Mesenchymal stem cell (in vitro differentiated cells and primary cell): ENCODE results near the gene ADD3.
A peak's percentile ranks its signal among the peaks of the same experiment; 100 is the strongest.

Source experiments
- DNase-seq: peaks from one replicate; pipeline ENCODE4 v3.0.0-alpha.2; 2013
- H2AFZ ChIP-seq: one replicate; pipeline ENCODE4 v1.6.1; 2013; ENCODE audit warnings: low read depth, mild to moderate bottlenecking, control low read depth, inconsistent platforms, low read length, moderate library complexity
- H2AK5ac ChIP-seq: 2 replicates; pipeline ENCODE4 v1.6.1; 2013; ENCODE audit warnings: low read length, moderate library complexity, mild to moderate bottlenecking, inconsistent platforms; ENCODE audit not compliant: severe bottlenecking
- H2BK120ac ChIP-seq: one replicate; pipeline ENCODE4 v1.6.1; 2013; ENCODE audit warnings: low read depth, mild to moderate bottlenecking, inconsistent platforms, low read length, moderate library complexity
- H2BK12ac ChIP-seq, 2 experiments: one replicate each; pipeline ENCODE4 v1.6.1; 2013; ENCODE audit warnings: inconsistent platforms in 2 of 2, low read length in 2 of 2, mild to moderate bottlenecking in 2 of 2, moderate library complexity in 2 of 2, control low read depth in 1 of 2
- H2BK15ac ChIP-seq: one replicate; pipeline ENCODE4 v1.6.1; 2013; ENCODE audit warnings: mild to moderate bottlenecking, low read depth, inconsistent platforms; ENCODE audit not compliant: poor library complexity, severe bottlenecking
- H2BK5ac ChIP-seq: 2 replicates; pipeline ENCODE4 v1.6.1; 2013; ENCODE audit warnings: low read depth, mild to moderate bottlenecking, low read length, control low read depth, inconsistent platforms; ENCODE audit not compliant: poor library complexity, severe bottlenecking
- H3K14ac ChIP-seq, 2 experiments: one replicate each; pipeline ENCODE4 v1.6.1; 2013; ENCODE audit warnings: inconsistent platforms in 2 of 2, low read length in 2 of 2, control low read depth in 1 of 2, mild to moderate bottlenecking in 1 of 2, moderate library complexity in 1 of 2
- H3K18ac ChIP-seq, 2 experiments: one replicate each; pipeline ENCODE4 v1.6.1; 2013; ENCODE audit warnings: inconsistent platforms in 2 of 2, low read length in 2 of 2, control low read depth in 1 of 2, low read depth in 1 of 2, mild to moderate bottlenecking in 1 of 2
- H3K23ac ChIP-seq, 2 experiments: one replicate each; pipeline ENCODE4 v1.6.1; 2013; ENCODE audit warnings: inconsistent platforms in 2 of 2, low read length in 2 of 2, mild to moderate bottlenecking in 2 of 2, moderate library complexity in 2 of 2, control low read depth in 1 of 2
- H3K27ac ChIP-seq: 2 replicates; pipeline ENCODE4 v1.5.1; 2013; ENCODE audit warnings: mild to moderate bottlenecking, moderate library complexity, low read length, control low read depth, inconsistent platforms; ENCODE audit not compliant: poor library complexity, severe bottlenecking
- H3K27me3 ChIP-seq, 2 experiments: 2 replicates each; pipeline versions ENCODE4 v1.6.1 to v1.7.0; 2013; ENCODE audit warnings: low read length in 2 of 2, mild to moderate bottlenecking in 2 of 2, moderate library complexity in 2 of 2, control low read depth in 1 of 2, inconsistent platforms in 1 of 2; ENCODE audit not compliant: control insufficient read depth in 1 of 2, insufficient read depth in 1 of 2
- H3K36me3 ChIP-seq, 2 experiments: 2 replicates each; pipeline versions ENCODE4 v1.6.1 to v1.7.0; 2013; ENCODE audit warnings: low read length in 2 of 2, control low read depth in 1 of 2, inconsistent platforms in 1 of 2, low read depth in 1 of 2, mild to moderate bottlenecking in 1 of 2; ENCODE audit not compliant: insufficient read depth in 2 of 2, control insufficient read depth in 1 of 2
- H3K4ac ChIP-seq, 2 experiments: one replicate each; pipeline ENCODE4 v1.6.1; 2013; ENCODE audit warnings: inconsistent platforms in 2 of 2, low read length in 2 of 2, mild to moderate bottlenecking in 2 of 2, moderate library complexity in 2 of 2, control low read depth in 1 of 2, low read depth in 1 of 2
- H3K4me1 ChIP-seq: 2 replicates; pipeline ENCODE4 v1.6.1; 2013; ENCODE audit warnings: low read depth, low read length, control low read depth; ENCODE audit not compliant: control insufficient read depth, insufficient read depth
- H3K4me2 ChIP-seq: 2 replicates; pipeline ENCODE4 v1.6.1; 2013; ENCODE audit warnings: low read length, mild to moderate bottlenecking, inconsistent platforms; ENCODE audit not compliant: poor library complexity, severe bottlenecking
- H3K4me3 ChIP-seq, 2 experiments: 2 replicates each; pipeline versions ENCODE4 v1.5.1 to v1.7.0; 2013; ENCODE audit warnings: low read length in 2 of 2, mild to moderate bottlenecking in 2 of 2, control low read depth in 1 of 2, low read depth in 1 of 2; ENCODE audit not compliant: insufficient read depth in 1 of 2
- H3K79me1 ChIP-seq: replicated peaks from 2 replicates; pipeline ENCODE4 v1.6.1; 2013; ENCODE audit warnings: mild to moderate bottlenecking, control low read depth, low read length, inconsistent platforms; ENCODE audit not compliant: poor library complexity, severe bottlenecking
- H3K9ac ChIP-seq: 2 replicates; pipeline ENCODE4 v1.7.0; 2013; ENCODE audit warnings: mild to moderate bottlenecking, low read length, moderate library complexity
- H3K9me3 ChIP-seq: 2 replicates; pipeline ENCODE4 v1.7.0; 2013; ENCODE audit warnings: mild to moderate bottlenecking, low read length; ENCODE audit not compliant: control insufficient read depth
- H4K8ac ChIP-seq: one replicate; pipeline ENCODE4 v1.6.1; 2013; ENCODE audit warnings: inconsistent platforms, mild to moderate bottlenecking, low read length, moderate library complexity
- H4K91ac ChIP-seq: one replicate; pipeline ENCODE4 v1.6.1; 2013; ENCODE audit warnings: mild to moderate bottlenecking, low read length, inconsistent platforms
- WGBS: methylation state at CpG from one replicate; pipeline ENCODE4 v1.1.7; 2013; ENCODE audit warnings: mixed read lengths; 5-methylcytosine and 5-hydroxymethylcytosine counted together

Gene ADD3

DNA sequence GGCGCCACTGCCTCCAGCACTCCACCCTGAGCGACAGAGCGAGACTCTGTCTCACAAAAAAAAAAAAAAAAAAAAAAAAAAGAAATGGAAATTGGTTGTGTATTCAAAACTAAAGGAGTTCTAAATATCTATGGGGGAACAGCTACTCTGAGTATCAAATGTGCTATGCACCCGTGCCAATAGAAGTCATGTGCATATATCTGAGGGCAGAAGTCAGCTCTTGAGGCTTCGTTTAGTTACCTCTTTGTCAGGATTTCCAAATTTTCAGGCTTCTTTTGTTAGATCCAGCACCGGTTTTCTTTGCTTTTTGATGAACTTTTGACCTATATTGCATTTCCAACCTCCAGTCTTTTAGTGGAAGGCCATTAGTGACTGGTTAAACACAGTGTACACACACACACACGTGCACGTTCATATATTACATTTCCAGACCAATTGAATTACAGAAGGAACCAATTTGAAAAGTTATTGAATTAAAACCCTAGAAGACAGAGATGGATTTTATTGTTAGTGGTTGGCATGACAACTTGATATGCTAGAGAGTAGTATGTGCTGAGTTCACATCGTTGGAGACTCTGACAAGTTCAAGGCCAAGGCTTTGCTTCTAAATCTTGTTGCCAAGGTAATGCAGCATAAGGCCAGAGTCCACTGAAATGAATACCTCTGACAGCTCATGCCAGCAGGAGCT is 33.1 kb upstream of the ADD3 start:
- Histone ChIP-seq H4K8ac (no peak overlapping the region), H3K14ac (no peak overlapping the region), H4K91ac (no peak overlapping the region), H3K79me1 (no peaks in the 10 kb centered on the region), H3K4me1 (peaks cover 5% of the 10 kb centered on the region), H3K27me3 (no peaks in the 10 kb centered on the region), H3K9ac (no peak overlapping the region), H2AK5ac (no peak overlapping the region), H3K18ac (no peak overlapping the region), H2AFZ (no peak overlapping the region), H3K4me3 (no peak overlapping the region), H2BK12ac (no peak overlapping the region), H2BK120ac (no peak overlapping the region), H2BK15ac (no peak overlapping the region), H3K4ac (no peak overlapping the region), H3K36me3 (no peaks in the 10 kb centered on the region), H3K27ac (no peak overlapping the region), H3K4me2 (no peak overlapping the region), H3K23ac (no peak overlapping the region), H2BK5ac (no peak overlapping the region), H3K9me3 (no peaks in the 10 kb centered on the region)
- WGBS, result 96% methylated on average over 6 of the region's 9 CpGs
- no peak for DNase-seq

DNA sequence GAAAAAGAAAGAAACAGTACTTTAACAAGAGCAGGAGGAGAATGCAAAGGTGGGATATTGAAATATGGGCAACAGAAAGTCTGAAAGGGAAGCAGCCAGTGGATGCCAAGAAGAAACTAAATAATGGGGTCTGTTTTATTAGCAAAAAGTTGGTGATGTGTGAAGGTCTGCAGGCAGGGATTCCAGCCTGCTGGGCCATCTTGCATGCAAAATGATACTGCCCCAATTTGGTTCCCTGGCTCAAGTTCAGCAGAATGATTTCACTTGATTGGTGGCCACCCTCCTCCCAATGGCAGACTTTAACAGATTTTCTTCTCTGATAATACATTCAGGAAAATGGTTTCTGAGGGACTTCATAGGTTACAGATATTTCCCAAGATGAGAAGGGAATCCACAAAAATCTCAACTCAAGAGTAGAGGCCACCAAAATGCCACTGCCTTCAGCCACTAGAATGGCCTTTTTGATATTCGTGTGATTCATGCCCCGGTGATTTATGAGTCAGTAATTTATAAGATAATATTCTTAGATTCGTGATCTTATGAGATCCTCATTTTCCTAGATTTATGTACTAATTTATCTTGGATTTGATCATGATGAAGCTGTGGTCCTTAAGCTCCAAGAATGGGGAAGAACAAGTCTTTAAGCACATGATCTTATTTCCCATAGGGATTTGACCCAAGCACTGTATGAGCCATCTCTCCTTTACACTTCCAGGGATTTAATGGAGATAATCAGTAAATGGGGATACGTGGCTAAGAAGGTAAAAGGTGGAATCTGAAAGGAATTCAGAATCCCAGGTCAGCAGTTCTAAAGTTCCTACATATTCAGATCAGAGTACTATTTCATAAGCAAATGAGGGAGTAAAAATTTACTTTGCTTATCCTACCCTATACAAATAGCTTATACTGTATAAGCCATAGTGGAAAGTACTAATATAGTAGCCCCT is 32.3 kb upstream of the ADD3 start:
- H2BK15ac ChIP-seq, result no peak overlapping the region
- H3K23ac ChIP-seq, result no peak overlapping the region
- H2BK5ac ChIP-seq, result no peak overlapping the region
- no peak for DNase-seq
- no peak overlapping the region for H3K9ac ChIP-seq
- no peak overlapping the region for H4K8ac ChIP-seq
- H3K36me3 ChIP-seq, result no peaks in the 10 kb centered on the region
- no peaks in the 10 kb centered on the region for H3K79me1 ChIP-seq
- no peak overlapping the region for H2AFZ ChIP-seq
- 95% methylated on average over 3 of the region's 4 CpGs for WGBS
- H3K18ac ChIP-seq, result no peak overlapping the region
- H3K4me1 ChIP-seq, result peaks cover 5% of the 10 kb centered on the region
- no peak overlapping the region for H2BK120ac ChIP-seq
- H2AK5ac ChIP-seq, result no peak overlapping the region
- H2BK12ac ChIP-seq, result no peak overlapping the region
- H3K14ac ChIP-seq, result no peak overlapping the region
- no peaks in the 10 kb centered on the region for H3K27me3 ChIP-seq
- H3K9me3 ChIP-seq, result no peaks in the 10 kb centered on the region
- H3K4me2 ChIP-seq, result no peak overlapping the region
- no peak overlapping the region for H4K91ac ChIP-seq
- H3K27ac ChIP-seq, result no peak overlapping the region
- H3K4ac ChIP-seq, result no peak overlapping the region
- H3K4me3 ChIP-seq, result no peak overlapping the region

DNA sequence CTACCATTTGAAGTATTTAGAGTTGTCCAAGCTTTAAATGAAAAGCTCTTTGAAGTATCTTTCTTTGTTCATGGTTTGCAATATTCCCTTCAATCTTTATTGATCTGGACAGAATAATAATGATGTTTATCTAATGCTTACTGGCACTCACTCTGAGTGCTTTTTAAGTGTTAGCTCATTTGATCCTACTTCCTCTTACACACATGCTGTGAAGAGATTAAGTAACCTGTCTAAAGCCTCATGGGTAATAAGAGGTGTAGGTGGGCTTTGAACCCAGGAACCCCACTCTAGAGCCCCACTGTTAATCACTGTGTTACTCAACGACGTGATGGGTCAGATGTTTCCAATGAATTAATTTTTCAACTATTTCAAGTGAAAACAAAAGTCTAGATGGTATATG is 31.1 kb upstream of the ADD3 start:
- no peak for DNase-seq
- peak overlapping the region in 1 of 2 experiments; percentile 38 for H3K18ac ChIP-seq
- no peak overlapping the region for H2AFZ ChIP-seq
- no peak overlapping the region for H3K23ac ChIP-seq
- no peak overlapping the region for H3K14ac ChIP-seq
- no peak overlapping the region for H2AK5ac ChIP-seq
- H2BK5ac ChIP-seq, result no peak overlapping the region
- H3K4ac ChIP-seq, result no peak overlapping the region
- no peaks in the 10 kb centered on the region for H3K27me3 ChIP-seq
- peaks cover 5% of the 10 kb centered on the region for H3K4me1 ChIP-seq
- H3K79me1 ChIP-seq, result no peaks in the 10 kb centered on the region
- no CpG with 5 or more reads among the region's 2 CpGs for WGBS
- peak overlapping the region; percentile 65 for H2BK15ac ChIP-seq
- H4K91ac ChIP-seq, result no peak overlapping the region
- no peak overlapping the region for H4K8ac ChIP-seq
- no peak overlapping the region for H3K4me3 ChIP-seq
- peak overlapping the region; percentile 30 for H3K27ac ChIP-seq
- H3K9ac ChIP-seq, result peak overlapping the region; percentile 80
- no peak overlapping the region for H2BK12ac ChIP-seq
- no peaks in the 10 kb centered on the region for H3K9me3 ChIP-seq
- no peaks in the 10 kb centered on the region for H3K36me3 ChIP-seq
- H2BK120ac ChIP-seq, result no peak overlapping the region
- H3K4me2 ChIP-seq, result no peak overlapping the region

DNA sequence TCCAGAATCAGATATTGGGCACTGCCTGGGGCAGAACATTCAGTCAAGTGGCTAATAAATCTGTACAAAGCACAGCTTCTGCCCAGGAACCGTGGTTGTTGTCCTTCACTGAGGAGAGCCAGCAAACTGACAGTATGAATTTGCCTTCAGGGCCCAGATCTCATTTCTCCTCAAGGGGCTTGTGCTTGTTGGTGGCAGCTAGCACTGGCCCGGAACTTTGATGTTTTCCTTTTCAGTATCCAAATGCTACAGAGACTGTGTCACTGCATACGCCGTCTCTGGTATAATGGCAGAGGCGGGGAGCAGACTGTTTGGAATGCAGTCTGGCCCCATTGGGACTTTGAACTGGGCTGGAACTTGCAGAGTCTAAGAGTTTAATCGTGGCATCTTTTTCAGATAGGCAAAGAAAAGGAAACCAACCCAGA is 30.4 kb upstream of the ADD3 start:
- 46% methylated on average over 6 of the region's 6 CpGs for WGBS

More for the DNA sequence above, 30.4 kb upstream of the ADD3 start:
- no peak overlapping the region for H3K23ac ChIP-seq
- peak overlapping the region in 1 of 2 experiments; percentile 15 for H2BK12ac ChIP-seq
- peak overlapping the region; percentile 80 for H3K9ac ChIP-seq
- no peak overlapping the region for H3K4ac ChIP-seq
- no peak overlapping the region for H2BK15ac ChIP-seq
- no peak overlapping the region for H4K91ac ChIP-seq
- H4K8ac ChIP-seq, result peak overlapping the region; percentile 78
- H2AK5ac ChIP-seq, result no peak overlapping the region
- H2AFZ ChIP-seq, result peak overlapping the region; percentile 62
- no peak overlapping the region for H2BK5ac ChIP-seq
- peak overlapping the region; percentile 48 for H3K27ac ChIP-seq
- no peaks in the 10 kb centered on the region for H3K9me3 ChIP-seq
- no peak overlapping the region for H2BK120ac ChIP-seq
- H3K4me3 ChIP-seq, result peak overlapping the region in 1 of 2 experiments; percentile 20
- H3K4me1 ChIP-seq, result peaks cover 3% of the 10 kb centered on the region
- H3K27me3 ChIP-seq, result no peaks in the 10 kb centered on the region
- DNase-seq, result peak; percentile 38
- H3K14ac ChIP-seq, result no peak overlapping the region
- H3K36me3 ChIP-seq, result no peaks in the 10 kb centered on the region
- no peaks in the 10 kb centered on the region for H3K79me1 ChIP-seq
- no peak overlapping the region for H3K18ac ChIP-seq
- H3K4me2 ChIP-seq, result no peak overlapping the region
